Measurements from ENCODE around the gene STARD13.

STARD13 gene

GRCh38 chr13:33090755-33091414 lies 194.7 kb downstream of the STARD13 start:
- no peak overlapping the region for H3K27ac ChIP-seq (ENCODE audit: insufficient read depth, low read length, poor library complexity, severe bottlenecking)
- H3K27me3 ChIP-seq (replicated peaks; ENCODE audit: control insufficient read depth, insufficient read depth, low read length, poor library complexity, severe bottlenecking): no peaks in the 10 kb centered on the region
- DNase-seq: no peak
- no peaks in the 10 kb centered on the region for H3K4me1 ChIP-seq (ENCODE audit: control insufficient read depth, insufficient read depth, low read length, poor library complexity, severe bottlenecking)
- no peak overlapping the region for H3K4me3 ChIP-seq (ENCODE audit: insufficient read depth, low read depth, low read length, poor library complexity, severe bottlenecking)
- no peaks in the 10 kb centered on the region for H3K9me3 ChIP-seq (ENCODE audit: control insufficient read depth, low read length)
- no peaks in the 10 kb centered on the region for H3K36me3 ChIP-seq (ENCODE audit: control insufficient read depth, insufficient read depth, low read length)

DNA sequence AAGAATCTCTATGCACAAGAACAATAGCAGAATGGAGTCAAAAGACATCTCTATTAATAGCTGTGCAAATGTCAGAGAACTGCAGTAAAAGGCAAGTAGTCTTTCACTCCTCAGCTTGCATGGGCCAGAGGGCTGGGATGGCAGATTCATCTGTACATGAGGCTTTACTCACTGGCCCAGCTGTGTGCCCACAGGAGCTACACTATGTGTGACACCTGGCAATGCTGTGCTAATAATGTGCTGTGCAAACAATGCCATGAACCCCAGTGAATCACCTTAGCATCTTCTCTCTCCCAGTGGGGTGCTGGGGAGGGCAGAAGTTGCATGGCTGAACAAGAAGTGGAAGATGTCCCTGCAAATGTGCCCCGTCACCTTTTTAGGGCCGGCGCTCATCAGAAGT lies 196.2 kb downstream of the STARD13 start:
- no peaks in the 10 kb centered on the region for H3K27me3 ChIP-seq (replicated peaks; ENCODE audit: control insufficient read depth, insufficient read depth, low read length, poor library complexity, severe bottlenecking)
- H3K9me3 ChIP-seq (ENCODE audit: control insufficient read depth, low read length): no peaks in the 10 kb centered on the region
- no peaks in the 10 kb centered on the region for H3K4me1 ChIP-seq (ENCODE audit: control insufficient read depth, insufficient read depth, low read length, poor library complexity, severe bottlenecking)
- no peak overlapping the region for H3K27ac ChIP-seq (ENCODE audit: insufficient read depth, low read length, poor library complexity, severe bottlenecking)
- DNase-seq: no peak
- no peaks in the 10 kb centered on the region for H3K36me3 ChIP-seq (ENCODE audit: control insufficient read depth, insufficient read depth, low read length)
- no peak overlapping the region for H3K4me3 ChIP-seq (ENCODE audit: insufficient read depth, low read depth, low read length, poor library complexity, severe bottlenecking)

DNA sequence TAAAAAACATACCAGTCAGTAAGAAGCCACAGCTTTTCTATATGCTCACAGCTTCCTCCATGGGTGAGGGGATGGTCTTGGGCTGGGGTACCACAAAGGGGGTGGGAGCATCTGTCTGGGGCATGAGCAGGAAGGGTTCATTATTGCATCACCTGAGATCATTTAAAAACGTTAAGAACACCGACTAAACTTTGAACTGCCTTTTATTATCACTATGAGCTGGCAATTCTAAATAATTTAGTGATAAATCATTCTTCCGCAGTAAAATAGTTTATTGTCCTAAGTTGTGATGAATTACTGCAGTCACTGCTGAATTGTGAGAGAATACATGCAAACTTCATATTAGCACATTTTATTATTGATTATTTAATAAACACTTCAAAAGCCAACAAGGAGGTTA lies 197.8 kb downstream of the STARD13 start:
- Histone ChIP-seq H3K4me3 (ENCODE audit: insufficient read depth, low read depth, low read length, poor library complexity, severe bottlenecking) (no peak overlapping the region), H3K9me3 (ENCODE audit: control insufficient read depth, low read length) (no peaks in the 10 kb centered on the region), H3K36me3 (ENCODE audit: control insufficient read depth, insufficient read depth, low read length) (no peaks in the 10 kb centered on the region), H3K27ac (ENCODE audit: insufficient read depth, low read length, poor library complexity, severe bottlenecking) (no peak overlapping the region), H3K27me3 (replicated peaks; ENCODE audit: control insufficient read depth, insufficient read depth, low read length, poor library complexity, severe bottlenecking) (no peaks in the 10 kb centered on the region), H3K4me1 (ENCODE audit: control insufficient read depth, insufficient read depth, low read length, poor library complexity, severe bottlenecking) (no peaks in the 10 kb centered on the region)
- DNase-seq: no peak

DNA sequence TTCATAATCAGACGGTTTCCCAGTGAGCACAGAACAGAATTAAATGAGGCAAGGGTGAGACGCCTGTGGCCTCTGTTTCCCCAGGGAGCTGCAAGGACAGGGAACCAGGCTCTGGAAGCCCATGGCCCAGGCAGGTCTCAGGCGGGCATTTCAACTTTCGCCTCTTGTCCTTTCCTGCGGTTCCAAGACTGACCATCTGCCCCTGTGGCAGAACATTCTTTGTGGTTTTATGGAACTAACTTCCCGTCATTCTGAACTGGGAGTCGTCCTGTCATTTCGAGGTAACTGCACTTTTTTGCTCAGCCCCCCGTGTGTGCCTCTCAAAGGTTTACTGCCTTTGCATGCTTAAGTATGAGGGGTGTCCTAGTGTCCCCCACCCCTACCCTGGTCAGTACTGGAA lies 198.5 kb downstream of the STARD13 start:
- H3K4me3 ChIP-seq (ENCODE audit: insufficient read depth, low read depth, low read length, poor library complexity, severe bottlenecking): no peak overlapping the region
- no peaks in the 10 kb centered on the region for H3K36me3 ChIP-seq (ENCODE audit: control insufficient read depth, insufficient read depth, low read length)
- no peaks in the 10 kb centered on the region for H3K27me3 ChIP-seq (replicated peaks; ENCODE audit: control insufficient read depth, insufficient read depth, low read length, poor library complexity, severe bottlenecking)
- no peaks in the 10 kb centered on the region for H3K9me3 ChIP-seq (ENCODE audit: control insufficient read depth, low read length)
- H3K4me1 ChIP-seq (ENCODE audit: control insufficient read depth, insufficient read depth, low read length, poor library complexity, severe bottlenecking): no peaks in the 10 kb centered on the region
- H3K27ac ChIP-seq (ENCODE audit: insufficient read depth, low read length, poor library complexity, severe bottlenecking): no peak overlapping the region
- no peak for DNase-seq

GRCh38 chr13:33083054-33083453 lies 202.5 kb downstream of the STARD13 start:
- no peaks in the 10 kb centered on the region for H3K9me3 ChIP-seq (ENCODE audit: control insufficient read depth, low read length)
- no peaks in the 10 kb centered on the region for H3K27me3 ChIP-seq (replicated peaks; ENCODE audit: control insufficient read depth, insufficient read depth, low read length, poor library complexity, severe bottlenecking)
- DNase-seq: no peak
- H3K4me3 ChIP-seq (ENCODE audit: insufficient read depth, low read depth, low read length, poor library complexity, severe bottlenecking): no peak overlapping the region
- no peak overlapping the region for H3K27ac ChIP-seq (ENCODE audit: insufficient read depth, low read length, poor library complexity, severe bottlenecking)
- H3K4me1 ChIP-seq (ENCODE audit: control insufficient read depth, insufficient read depth, low read length, poor library complexity, severe bottlenecking): no peaks in the 10 kb centered on the region
- H3K36me3 ChIP-seq (ENCODE audit: control insufficient read depth, insufficient read depth, low read length): no peaks in the 10 kb centered on the region

DNA sequence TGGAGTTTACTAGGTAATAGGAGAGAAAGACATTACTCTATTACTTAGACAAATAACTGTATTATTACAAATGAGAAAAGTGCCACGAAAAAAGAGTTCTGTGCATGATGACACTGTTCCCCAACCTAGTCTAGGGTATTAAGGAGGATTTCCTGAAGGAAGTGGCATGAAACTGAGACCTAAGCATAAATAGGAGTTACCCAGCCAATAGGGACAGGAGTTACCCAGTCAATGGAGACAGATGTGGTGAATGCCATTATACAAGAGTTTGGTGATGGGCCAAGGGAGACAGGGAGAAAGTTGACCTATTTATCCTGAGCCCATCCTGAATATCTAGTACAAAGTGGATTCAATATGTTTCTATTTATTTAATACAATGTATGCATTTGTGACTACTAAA lies 203.9 kb downstream of the STARD13 start:
- DNase-seq: no peak
- Histone ChIP-seq H3K36me3 (ENCODE audit: control insufficient read depth, insufficient read depth, low read length) (no peaks in the 10 kb centered on the region), H3K27me3 (replicated peaks; ENCODE audit: control insufficient read depth, insufficient read depth, low read length, poor library complexity, severe bottlenecking) (no peaks in the 10 kb centered on the region), H3K4me3 (ENCODE audit: insufficient read depth, low read depth, low read length, poor library complexity, severe bottlenecking) (no peak overlapping the region), H3K9me3 (ENCODE audit: control insufficient read depth, low read length) (no peaks in the 10 kb centered on the region), H3K27ac (ENCODE audit: insufficient read depth, low read length, poor library complexity, severe bottlenecking) (no peak overlapping the region), H3K4me1 (ENCODE audit: control insufficient read depth, insufficient read depth, low read length, poor library complexity, severe bottlenecking) (no peaks in the 10 kb centered on the region)

DNA sequence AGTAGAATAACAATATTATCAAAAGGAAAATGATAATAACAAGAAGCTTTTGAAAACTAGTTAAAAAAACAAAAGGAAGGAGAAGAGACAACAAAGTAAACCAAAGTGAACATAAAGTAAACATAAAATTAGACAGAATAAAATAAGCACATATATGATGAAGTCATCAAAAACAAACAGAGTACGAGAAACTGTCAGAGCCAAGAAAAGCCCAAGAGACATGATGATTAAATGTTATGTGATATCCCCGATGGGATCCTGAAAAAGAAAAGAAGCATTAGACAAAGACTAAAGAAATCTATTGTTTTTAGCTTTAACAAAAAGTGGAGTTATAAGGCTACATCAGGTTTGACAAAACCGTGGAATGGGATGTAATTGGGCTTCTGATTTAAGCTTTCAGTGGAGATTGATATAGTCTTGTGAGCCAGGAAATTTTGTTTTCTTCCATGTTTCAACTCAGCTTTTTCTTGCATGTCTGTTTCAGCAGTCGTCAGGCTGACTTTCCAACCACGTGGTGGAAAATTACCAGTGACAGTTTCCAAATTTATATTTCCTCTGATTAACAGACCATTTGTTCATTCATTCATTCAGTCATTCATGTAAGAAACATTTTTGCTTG lies 204.5 kb downstream of the STARD13 start:
- H3K4me1 ChIP-seq (ENCODE audit: control insufficient read depth, insufficient read depth, low read length, poor library complexity, severe bottlenecking): no peaks in the 10 kb centered on the region
- H3K4me3 ChIP-seq (ENCODE audit: insufficient read depth, low read depth, low read length, poor library complexity, severe bottlenecking): no peak overlapping the region
- H3K27ac ChIP-seq (ENCODE audit: insufficient read depth, low read length, poor library complexity, severe bottlenecking): no peak overlapping the region
- no peaks in the 10 kb centered on the region for H3K36me3 ChIP-seq (ENCODE audit: control insufficient read depth, insufficient read depth, low read length)
- H3K9me3 ChIP-seq (ENCODE audit: control insufficient read depth, low read length): no peaks in the 10 kb centered on the region
- DNase-seq: no peak
- H3K27me3 ChIP-seq (replicated peaks; ENCODE audit: control insufficient read depth, insufficient read depth, low read length, poor library complexity, severe bottlenecking): no peaks in the 10 kb centered on the region

DNA sequence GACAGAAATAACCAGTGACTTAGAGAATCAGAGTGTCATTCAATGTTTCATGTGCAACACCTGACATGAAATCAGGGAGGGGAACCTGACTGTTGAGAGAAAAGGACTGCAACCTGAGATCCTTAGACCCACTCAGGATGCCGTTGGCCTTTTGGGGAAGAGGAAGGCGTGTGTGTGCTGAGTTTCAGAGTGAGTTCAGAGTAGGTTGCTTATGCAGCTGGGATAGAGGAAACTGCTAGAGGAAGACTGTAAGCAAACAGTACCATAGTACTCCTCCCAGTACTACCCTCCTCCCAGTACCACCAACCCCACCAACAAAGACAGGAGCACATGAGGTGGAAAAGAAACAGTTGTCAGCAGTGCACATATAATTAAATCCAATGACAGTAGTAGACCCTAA lies 205.6 kb downstream of the STARD13 start:
- H3K36me3 ChIP-seq (ENCODE audit: control insufficient read depth, insufficient read depth, low read length): no peaks in the 10 kb centered on the region
- no peaks in the 10 kb centered on the region for H3K27me3 ChIP-seq (replicated peaks; ENCODE audit: control insufficient read depth, insufficient read depth, low read length, poor library complexity, severe bottlenecking)
- H3K4me1 ChIP-seq (ENCODE audit: control insufficient read depth, insufficient read depth, low read length, poor library complexity, severe bottlenecking): no peaks in the 10 kb centered on the region
- H3K9me3 ChIP-seq (ENCODE audit: control insufficient read depth, low read length): no peaks in the 10 kb centered on the region
- DNase-seq: no peak
- H3K4me3 ChIP-seq (ENCODE audit: insufficient read depth, low read depth, low read length, poor library complexity, severe bottlenecking): no peak overlapping the region
- no peak overlapping the region for H3K27ac ChIP-seq (ENCODE audit: insufficient read depth, low read length, poor library complexity, severe bottlenecking)

- no peak for DNase-seq
- Histone ChIP-seq H3K27ac (ENCODE audit: insufficient read depth, low read length, poor library complexity, severe bottlenecking) (no peak overlapping the region), H3K4me1 (ENCODE audit: control insufficient read depth, insufficient read depth, low read length, poor library complexity, severe bottlenecking) (no peaks in the 10 kb centered on the region), H3K36me3 (ENCODE audit: control insufficient read depth, insufficient read depth, low read length) (no peaks in the 10 kb centered on the region), H3K4me3 (ENCODE audit: insufficient read depth, low read depth, low read length, poor library complexity, severe bottlenecking) (no peak overlapping the region), H3K27me3 (replicated peaks; ENCODE audit: control insufficient read depth, insufficient read depth, low read length, poor library complexity, severe bottlenecking) (no peaks in the 10 kb centered on the region), H3K9me3 (ENCODE audit: control insufficient read depth, low read length) (no peaks in the 10 kb centered on the region)
Measured at GRCh38 chr13:33078263-33078662, 207.3 kb downstream of the STARD13 start.

DNA sequence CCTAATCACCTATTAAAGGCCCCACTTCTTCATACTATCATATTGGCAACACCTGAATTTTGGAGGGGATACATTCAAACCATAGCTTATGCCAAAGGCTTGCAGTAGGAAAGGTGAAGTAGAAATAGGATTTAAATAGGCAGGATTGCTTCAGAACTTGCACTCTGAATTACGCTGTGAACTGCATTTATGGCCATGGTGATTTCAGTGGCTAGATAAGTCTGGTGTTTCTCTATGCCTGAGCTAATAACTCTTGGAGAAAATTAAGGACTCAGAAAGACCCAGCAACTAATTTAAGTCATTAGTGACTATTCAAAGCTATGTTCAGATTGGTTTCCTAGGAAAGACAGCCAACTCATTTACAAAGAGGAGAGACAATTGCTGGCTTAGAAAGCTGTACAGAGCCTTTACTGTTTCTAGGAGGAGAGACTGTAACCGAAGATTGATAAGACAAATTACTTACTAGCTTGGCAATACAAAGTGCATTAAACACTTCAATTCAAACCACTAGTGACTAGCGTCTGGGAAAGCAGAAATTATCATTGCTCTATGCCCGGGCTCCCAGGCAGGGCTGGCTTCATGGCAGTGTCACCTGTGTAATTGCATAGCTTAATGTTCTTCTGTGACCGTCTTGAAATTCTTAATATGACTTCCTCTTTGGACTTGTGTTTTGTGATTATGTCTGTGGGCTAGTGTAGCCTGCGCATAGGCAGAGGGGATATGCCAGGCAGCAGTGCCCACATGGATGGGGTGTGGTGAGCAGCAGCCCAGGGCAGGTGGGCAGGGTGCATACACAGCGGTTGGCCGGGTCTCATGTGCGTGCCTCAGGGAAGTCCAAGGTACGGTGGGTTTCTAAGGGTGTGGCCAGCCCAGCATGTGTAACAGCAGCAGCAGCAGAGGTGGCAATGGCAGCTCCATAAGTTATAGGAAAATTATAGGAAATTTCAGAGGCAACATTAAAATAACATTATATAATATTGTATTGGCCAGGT lies 209.3 kb downstream of the STARD13 start:
- no peaks in the 10 kb centered on the region for H3K9me3 ChIP-seq (ENCODE audit: control insufficient read depth, low read length)
- no peaks in the 10 kb centered on the region for H3K36me3 ChIP-seq (ENCODE audit: control insufficient read depth, insufficient read depth, low read length)
- no peaks in the 10 kb centered on the region for H3K4me1 ChIP-seq (ENCODE audit: control insufficient read depth, insufficient read depth, low read length, poor library complexity, severe bottlenecking)
- no peak for DNase-seq
- H3K4me3 ChIP-seq (ENCODE audit: insufficient read depth, low read depth, low read length, poor library complexity, severe bottlenecking): no peak overlapping the region
- H3K27ac ChIP-seq (ENCODE audit: insufficient read depth, low read length, poor library complexity, severe bottlenecking): no peak overlapping the region
- H3K27me3 ChIP-seq (replicated peaks; ENCODE audit: control insufficient read depth, insufficient read depth, low read length, poor library complexity, severe bottlenecking): no peaks in the 10 kb centered on the region
